Measurements from ENCODE around the gene LRP1B.

Gene LRP1B

DNA sequence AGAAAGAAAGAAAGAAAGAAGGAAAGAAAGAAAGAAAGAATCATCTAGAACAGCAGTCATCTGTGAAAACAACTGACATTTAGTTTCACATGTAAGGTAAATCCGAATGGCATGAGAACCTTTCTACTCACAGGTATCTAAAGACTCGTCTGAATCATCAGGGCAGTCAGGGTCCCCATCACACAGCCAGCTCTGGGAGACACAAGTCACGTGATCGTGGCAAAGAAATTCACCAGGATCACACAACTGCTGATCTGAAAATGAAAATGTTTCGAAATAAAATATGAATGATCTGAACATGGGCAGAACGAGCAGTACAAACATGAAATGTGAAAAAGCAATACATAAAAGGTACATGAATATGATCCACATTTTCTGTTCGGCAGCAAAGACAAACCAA is 320.7 kb downstream of the LRP1B start:
- TF ChIP-seq, protein P1, sequence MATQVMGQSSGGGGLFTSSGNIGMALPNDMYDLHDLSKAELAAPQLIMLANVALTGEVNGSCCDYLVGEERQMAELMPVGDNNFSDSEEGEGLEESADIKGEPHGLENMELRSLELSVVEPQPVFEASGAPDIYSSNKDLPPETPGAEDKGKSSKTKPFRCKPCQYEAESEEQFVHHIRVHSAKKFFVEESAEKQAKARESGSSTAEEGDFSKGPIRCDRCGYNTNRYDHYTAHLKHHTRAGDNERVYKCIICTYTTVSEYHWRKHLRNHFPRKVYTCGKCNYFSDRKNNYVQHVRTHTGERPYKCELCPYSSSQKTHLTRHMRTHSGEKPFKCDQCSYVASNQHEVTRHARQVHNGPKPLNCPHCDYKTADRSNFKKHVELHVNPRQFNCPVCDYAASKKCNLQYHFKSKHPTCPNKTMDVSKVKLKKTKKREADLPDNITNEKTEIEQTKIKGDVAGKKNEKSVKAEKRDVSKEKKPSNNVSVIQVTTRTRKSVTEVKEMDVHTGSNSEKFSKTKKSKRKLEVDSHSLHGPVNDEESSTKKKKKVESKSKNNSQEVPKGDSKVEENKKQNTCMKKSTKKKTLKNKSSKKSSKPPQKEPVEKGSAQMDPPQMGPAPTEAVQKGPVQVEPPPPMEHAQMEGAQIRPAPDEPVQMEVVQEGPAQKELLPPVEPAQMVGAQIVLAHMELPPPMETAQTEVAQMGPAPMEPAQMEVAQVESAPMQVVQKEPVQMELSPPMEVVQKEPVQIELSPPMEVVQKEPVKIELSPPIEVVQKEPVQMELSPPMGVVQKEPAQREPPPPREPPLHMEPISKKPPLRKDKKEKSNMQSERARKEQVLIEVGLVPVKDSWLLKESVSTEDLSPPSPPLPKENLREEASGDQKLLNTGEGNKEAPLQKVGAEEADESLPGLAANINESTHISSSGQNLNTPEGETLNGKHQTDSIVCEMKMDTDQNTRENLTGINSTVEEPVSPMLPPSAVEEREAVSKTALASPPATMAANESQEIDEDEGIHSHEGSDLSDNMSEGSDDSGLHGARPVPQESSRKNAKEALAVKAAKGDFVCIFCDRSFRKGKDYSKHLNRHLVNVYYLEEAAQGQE (IDR thresholded peaks at IDR 0.05; ENCODE audit: insufficient read depth in 1 of 2, low read depth in 2 of 2, low read length in 2 of 2): no peak
- TF ChIP-seq POLR2AphosphoS5 (IDR thresholded peaks at IDR 0.05; ENCODE audit: low read depth, low read length) (no peak), TAF1 (IDR thresholded peaks at IDR 0.05; ENCODE audit: borderline replicate concordance, insufficient read depth, low read length) (no peak), SIN3A (IDR thresholded peaks at IDR 0.05; ENCODE audit: borderline replicate concordance, insufficient read depth, low read length) (no peak)

DNA sequence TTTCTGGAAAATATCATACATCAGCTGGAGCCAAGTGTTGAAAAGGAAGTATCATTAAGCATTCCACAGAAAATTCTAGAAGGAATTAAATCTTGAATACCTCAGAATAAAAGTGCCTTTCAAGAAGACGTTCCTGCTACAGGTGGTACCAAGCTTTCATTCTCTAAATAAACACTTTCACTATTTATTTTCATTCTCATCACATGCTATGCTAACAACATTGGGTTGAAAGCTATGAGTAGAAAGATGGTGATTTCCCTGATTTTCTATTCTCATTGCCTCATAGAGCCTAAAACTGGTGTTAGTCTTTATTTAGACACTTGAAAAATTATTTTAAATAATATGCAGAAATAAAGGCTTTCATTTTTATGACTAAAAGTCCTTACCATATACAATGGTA is 324.7 kb downstream of the LRP1B start:
- TF ChIP-seq, protein P1 (IDR thresholded peaks at IDR 0.05; ENCODE audit: insufficient read depth in 1 of 2, low read depth in 2 of 2, low read length in 2 of 2): no peak
- no peak for TF ChIP-seq TAF1 (IDR thresholded peaks at IDR 0.05; ENCODE audit: borderline replicate concordance, insufficient read depth, low read length)
- TF ChIP-seq POLR2AphosphoS5 (IDR thresholded peaks at IDR 0.05; ENCODE audit: low read depth, low read length): no peak
- no peak for TF ChIP-seq SIN3A (IDR thresholded peaks at IDR 0.05; ENCODE audit: borderline replicate concordance, insufficient read depth, low read length)
- TF ChIP-seq FOXP2 (optimal IDR thresholded peaks at IDR 0.05; ENCODE audit: borderline replicate concordance, extremely low read depth, extremely low read length, insufficient read depth): no peak

DNA sequence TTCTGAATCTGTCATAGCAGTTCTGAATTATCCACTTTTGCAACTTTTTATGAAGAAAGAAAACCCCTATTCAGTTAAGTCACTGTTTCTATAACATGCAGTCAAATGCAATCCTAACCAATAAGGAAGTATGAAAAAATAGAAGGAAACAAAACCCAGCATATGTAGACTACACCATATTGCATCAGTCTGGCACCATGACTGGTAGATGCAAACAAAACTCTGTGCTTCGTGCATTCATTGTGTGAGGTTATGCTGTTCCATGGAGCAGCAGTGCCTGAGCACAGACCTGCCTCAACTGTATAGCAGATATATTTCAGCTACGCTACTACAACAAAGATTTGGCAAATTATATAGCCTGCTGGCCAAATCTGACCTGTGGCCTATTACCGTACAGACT is 325.5 kb downstream of the LRP1B start:
- TF ChIP-seq, protein P1 (IDR thresholded peaks at IDR 0.05; ENCODE audit: insufficient read depth in 1 of 2, low read depth in 2 of 2, low read length in 2 of 2): no peak

DNA sequence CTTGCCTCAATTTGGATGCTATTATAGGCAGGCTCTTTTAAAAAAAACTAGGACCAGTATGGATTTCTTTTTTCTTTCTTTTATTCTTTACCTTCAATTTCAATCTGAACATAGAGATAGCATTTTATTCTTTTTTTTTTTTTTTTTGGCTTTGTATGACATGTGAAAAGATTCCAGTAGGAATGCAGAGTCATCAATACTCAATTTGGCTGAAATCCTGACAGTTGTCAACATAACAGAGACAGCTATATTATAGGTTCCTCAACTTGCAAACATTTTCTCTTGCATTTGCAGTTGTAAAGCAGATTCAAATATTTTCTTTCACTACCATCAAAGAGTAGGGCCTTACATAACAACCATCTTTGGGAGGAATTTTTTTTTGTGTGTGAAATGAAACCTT is 334.4 kb downstream of the LRP1B start:
- TF ChIP-seq SIN3A (IDR thresholded peaks at IDR 0.05; ENCODE audit: borderline replicate concordance, insufficient read depth, low read length): no peak
- TF ChIP-seq POLR2AphosphoS5 (IDR thresholded peaks at IDR 0.05; ENCODE audit: low read depth, low read length): no peak
- TF ChIP-seq FOXP2 (optimal IDR thresholded peaks at IDR 0.05; ENCODE audit: borderline replicate concordance, extremely low read depth, extremely low read length, insufficient read depth): no peak
- TF ChIP-seq, protein P1 (IDR thresholded peaks at IDR 0.05; ENCODE audit: insufficient read depth in 1 of 2, low read depth in 2 of 2, low read length in 2 of 2): no peak
- no peak for TF ChIP-seq TAF1 (IDR thresholded peaks at IDR 0.05; ENCODE audit: borderline replicate concordance, insufficient read depth, low read length)

DNA sequence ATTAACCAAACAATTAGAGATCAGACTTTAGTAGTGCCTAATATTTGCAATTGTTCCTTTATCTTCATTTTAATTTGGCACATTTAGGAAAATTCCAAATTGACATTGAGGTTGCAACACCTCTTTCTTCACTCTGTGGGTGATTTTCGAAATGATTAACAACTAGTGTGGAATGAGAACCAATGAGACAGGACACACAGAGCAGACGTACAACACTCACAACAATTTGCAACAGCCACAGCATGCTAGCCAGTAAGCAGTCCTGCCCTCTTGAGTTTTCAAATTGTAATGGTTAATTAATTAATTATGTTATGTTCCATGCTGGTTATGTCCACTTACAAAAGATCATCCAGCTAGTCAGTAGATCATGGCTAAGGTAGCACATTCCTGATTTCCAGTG is 339.3 kb downstream of the LRP1B start:
- TF ChIP-seq, protein P1 (IDR thresholded peaks at IDR 0.05; ENCODE audit: insufficient read depth in 1 of 2, low read depth in 2 of 2, low read length in 2 of 2): no peak
- TF ChIP-seq TAF1 (IDR thresholded peaks at IDR 0.05; ENCODE audit: borderline replicate concordance, insufficient read depth, low read length) (no peak), SIN3A (IDR thresholded peaks at IDR 0.05; ENCODE audit: borderline replicate concordance, insufficient read depth, low read length) (no peak), FOXP2 (optimal IDR thresholded peaks at IDR 0.05; ENCODE audit: borderline replicate concordance, extremely low read depth, extremely low read length, insufficient read depth) (no peak), POLR2AphosphoS5 (IDR thresholded peaks at IDR 0.05; ENCODE audit: low read depth, low read length) (no peak)

Measured in PFSK-1 (cell line).